ENCODE measurements around the gene LCN6.
"Not testable (repeated sequence)": the region's sequence is repeated elsewhere in the genome, so short reads cannot be mapped to it uniquely, and the experiment has no call there.

Gene LCN6

GRCh38 chr9:136748201-136748600 is at the start of gene LCN6:
Gene LCN6 (minus strand): TSS chr9:136748525. CDS start chr9:136748483, 42 bp downstream.
- DNase-seq (ENCODE audit: low spot score), result no peak
- in situ Hi-C loops (cut with MboI; ENCODE audit: low pct_unique_long_range_greater_than_20kb, low sequenced_read_pairs, unreplicated experiment), result no loop called here
- TF ChIP-seq CTCF (IDR thresholded peaks at IDR 0.05; ENCODE audit: extremely low read depth, insufficient read depth, missing control alignments), result no peak

GRCh38 chr9:136796775-136797347 is 48.5 kb upstream of the LCN6 start:
- in situ Hi-C loops (cut with MboI; ENCODE audit: low pct_unique_long_range_greater_than_20kb, low sequenced_read_pairs, unreplicated experiment); DNase-seq (ENCODE audit: low spot score): not testable (repeated sequence)

GRCh38 chr9:136796238-136796774 is 48.0 kb upstream of the LCN6 start, which contains the start of gene CCDC183:
Gene CCDC183 (plus strand): TSS chr9:136796338. CDS start chr9:136796398, 60 bp downstream.
- DNase-seq (ENCODE audit: low spot score), result peak; percentile 0
- in situ Hi-C loops (cut with MboI; ENCODE audit: low pct_unique_long_range_greater_than_20kb, low sequenced_read_pairs, unreplicated experiment), result no loop called here
- no peak for TF ChIP-seq CTCF (IDR thresholded peaks at IDR 0.05; ENCODE audit: extremely low read depth, insufficient read depth, missing control alignments)

- no peak for TF ChIP-seq CTCF (IDR thresholded peaks at IDR 0.05; ENCODE audit: extremely low read depth, insufficient read depth, missing control alignments)
- no peak for DNase-seq (ENCODE audit: low spot score)
- in situ Hi-C loops (cut with MboI; ENCODE audit: low pct_unique_long_range_greater_than_20kb, low sequenced_read_pairs, unreplicated experiment), result no loop called here
These were observed 46.6 kb upstream of the LCN6 start for GRCh38 chr9:136795000-136795348.

- peak; percentile 0 for DNase-seq (ENCODE audit: low spot score)
- in situ Hi-C loops (cut with MboI; ENCODE audit: low pct_unique_long_range_greater_than_20kb, low sequenced_read_pairs, unreplicated experiment), result no loop called here
- TF ChIP-seq CTCF (IDR thresholded peaks at IDR 0.05; ENCODE audit: extremely low read depth, insufficient read depth, missing control alignments), result no peak
These were observed 46.1 kb upstream of the LCN6 start for GRCh38 chr9:136794281-136794999.

GRCh38 chr9:136793086-136793946 is 45.0 kb upstream of the LCN6 start:
- in situ Hi-C loops (cut with MboI; ENCODE audit: low pct_unique_long_range_greater_than_20kb, low sequenced_read_pairs, unreplicated experiment), result no loop called here
- DNase-seq (ENCODE audit: low spot score), result peak; percentile 2
- no peak for TF ChIP-seq CTCF (IDR thresholded peaks at IDR 0.05; ENCODE audit: extremely low read depth, insufficient read depth, missing control alignments)
